HG02610 (cell line): Measurements from ENCODE around the gene ATAD1.
"Not testable (repeated sequence)": the region's sequence is repeated elsewhere in the genome, so short reads cannot be mapped to it uniquely, and the experiment has no call there.

Experiments
- ATAC-seq: cut with Tn5 transposase; IDR thresholded peaks from one replicate; pipeline ENCODE4 v1.9.1; 2021; ENCODE audit warnings: mild to moderate bottlenecking, moderate library complexity; ENCODE audit not compliant: unreplicated experiment

Gene ATAD1

DNA sequence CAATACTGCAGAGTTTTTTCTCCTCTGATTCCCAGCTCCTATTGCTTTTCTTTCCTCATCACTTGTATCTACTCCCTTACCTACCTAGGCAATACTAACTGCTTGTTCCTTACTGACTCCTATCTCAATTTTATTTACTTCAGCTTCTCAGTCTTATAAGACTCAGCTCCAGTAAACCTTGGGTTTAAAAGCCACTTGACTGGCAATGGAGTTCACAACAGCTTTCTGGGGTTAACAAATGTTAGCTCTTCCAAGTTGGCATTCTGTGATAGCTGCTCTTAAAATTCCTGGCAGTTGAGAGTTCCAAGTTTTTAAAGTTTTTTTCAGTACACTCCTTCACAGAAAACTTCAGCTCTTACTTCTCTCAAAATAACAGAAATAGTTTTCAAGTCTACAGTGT, 14.2 kb downstream of the ATAD1 start:
- ATAC-seq, result no peak

DNA sequence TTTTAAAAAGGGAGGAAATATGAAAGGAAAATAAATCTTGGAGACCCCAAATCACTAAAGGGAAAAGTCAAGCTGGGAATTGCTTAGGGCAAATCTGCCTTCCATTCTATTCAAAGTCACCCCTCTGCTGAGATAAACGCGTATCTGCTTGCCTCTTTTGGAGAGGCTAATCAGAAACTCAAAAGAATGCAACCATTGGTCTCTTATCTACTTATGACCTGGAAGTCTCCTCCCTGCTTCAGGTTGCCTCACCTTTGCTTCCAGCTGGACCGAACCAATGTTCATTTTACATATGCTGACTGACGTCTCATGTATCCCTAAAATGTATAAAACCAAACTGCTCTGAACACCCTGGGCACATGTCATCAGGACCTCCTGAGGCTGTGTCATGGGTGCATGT, 14.7 kb downstream of the ATAD1 start:
- no peak for ATAC-seq

- not testable (repeated sequence) for ATAC-seq
Observed at GRCh38 chr10:87801813-87802435, 16.1 kb downstream of the ATAD1 start.

DNA sequence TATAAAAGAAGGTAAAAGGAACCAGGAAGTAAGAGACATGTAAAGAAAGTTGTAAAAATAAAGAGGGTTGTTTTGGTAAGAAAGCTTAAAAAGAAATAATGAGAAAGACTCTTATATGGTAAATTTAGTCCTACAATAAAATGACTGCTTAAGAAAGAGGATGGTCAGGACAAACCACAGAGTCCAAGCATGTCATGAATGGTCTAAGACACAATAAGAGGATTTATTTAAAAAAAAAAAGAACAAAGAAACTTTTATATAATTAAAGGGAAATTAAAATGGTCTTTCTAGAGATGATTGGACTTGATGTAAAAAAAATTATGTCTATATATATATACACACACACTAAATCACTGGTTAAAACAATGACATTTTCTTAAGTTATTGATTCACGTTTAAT, 18.2 kb downstream of the ATAD1 start:
- no peak for ATAC-seq

DNA sequence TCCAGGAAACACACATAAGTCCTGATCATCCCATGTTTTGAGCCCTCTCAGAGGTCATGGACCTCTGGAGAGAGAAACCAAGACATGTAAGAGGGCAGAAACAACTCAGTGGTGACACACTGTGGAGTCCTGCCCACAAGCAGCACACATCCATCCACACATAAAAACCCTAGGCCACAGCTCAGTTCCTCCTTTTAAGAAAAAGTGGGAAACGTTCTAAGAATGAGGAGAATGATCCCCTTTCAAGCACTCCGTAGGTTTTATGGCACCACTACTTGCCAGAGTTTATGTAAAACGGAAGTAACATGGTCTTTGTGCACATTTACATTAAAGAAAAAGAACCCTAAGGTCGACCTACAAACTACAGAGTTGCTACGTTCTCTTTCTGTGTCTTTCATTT, 19.9 kb downstream of the ATAD1 start:
- no peak for ATAC-seq

GRCh38 chr10:87794285-87794684, 23.7 kb downstream of the ATAD1 start:
- peak; percentile 74 for ATAC-seq

DNA sequence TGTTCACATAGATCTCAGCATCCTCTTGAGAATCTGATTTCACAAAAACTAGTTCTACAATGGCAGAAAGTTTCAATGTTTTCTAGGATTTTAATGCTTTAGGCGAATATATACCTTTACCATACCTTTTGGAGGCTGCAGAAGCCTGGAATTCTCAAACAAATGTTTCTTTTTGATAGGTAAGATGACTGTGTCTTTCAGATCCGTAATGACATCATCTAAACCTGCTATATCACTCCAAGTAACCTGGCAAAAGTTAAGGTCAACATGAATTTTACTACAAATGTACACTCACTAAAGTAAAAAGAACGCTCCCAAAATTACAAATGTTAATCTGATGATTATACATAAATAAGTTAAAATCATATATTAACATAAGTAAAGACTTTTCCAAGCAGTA, 27.8 kb downstream of the ATAD1 start:
- no peak for ATAC-seq

DNA sequence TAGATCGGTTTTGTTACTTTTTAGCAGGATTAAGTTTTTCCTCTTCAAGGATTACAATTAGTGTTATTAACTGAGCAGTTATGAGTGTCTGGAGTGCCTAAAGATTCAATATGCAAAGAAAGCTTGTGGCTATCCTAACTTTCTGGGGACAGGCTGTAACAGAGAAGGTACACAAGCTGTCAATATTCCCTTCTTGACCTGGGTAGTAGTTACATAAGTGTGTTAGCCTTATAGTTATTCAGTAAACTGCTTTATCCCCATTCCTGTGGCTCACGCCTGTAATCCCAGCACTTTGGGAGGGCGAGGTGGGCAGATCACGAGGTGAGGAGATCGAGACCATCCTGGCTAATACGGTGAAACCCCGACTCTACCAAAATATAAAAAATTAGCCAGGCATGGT, 31.6 kb downstream of the ATAD1 start:
- ATAC-seq, result no peak

DNA sequence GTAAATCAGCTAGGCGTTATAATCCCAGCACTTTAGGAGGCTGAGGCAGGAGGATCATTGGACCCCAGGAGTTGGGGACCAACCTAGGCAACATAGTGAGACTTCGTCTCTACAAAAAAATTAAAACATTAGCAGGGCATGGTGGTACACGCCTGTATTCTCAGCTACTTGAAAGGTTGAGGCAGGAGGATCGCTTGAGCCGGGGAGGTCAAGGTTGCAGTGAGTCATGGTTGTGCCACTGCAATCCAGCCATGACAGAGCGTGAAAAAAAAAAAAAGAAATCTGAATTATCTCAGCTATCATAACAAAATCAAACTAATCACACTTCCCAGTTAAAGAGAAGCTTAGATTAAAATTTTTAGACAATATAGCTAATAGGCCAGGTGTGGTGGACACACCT, 35.3 kb downstream of the ATAD1 start:
- ATAC-seq, result no peak

DNA sequence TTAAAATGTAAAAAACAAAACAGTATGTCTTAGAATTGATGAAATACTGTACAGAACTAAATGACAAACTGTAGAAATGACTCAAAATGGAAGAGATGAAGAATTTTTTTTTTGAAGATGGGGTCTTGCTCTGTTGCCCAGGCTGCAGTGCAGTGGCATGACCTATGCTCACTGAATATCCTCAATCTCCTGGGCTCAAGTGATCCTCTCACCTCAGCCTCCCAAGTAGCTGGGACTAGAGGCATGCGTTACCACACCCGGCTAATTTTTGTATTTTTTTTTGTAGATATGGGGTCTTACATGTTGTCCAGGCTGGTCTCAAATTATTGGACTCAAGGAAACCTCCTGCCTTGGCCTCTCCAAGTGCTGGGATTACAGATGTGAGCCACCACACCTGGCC, 36.5 kb downstream of the ATAD1 start:
- no peak for ATAC-seq

DNA sequence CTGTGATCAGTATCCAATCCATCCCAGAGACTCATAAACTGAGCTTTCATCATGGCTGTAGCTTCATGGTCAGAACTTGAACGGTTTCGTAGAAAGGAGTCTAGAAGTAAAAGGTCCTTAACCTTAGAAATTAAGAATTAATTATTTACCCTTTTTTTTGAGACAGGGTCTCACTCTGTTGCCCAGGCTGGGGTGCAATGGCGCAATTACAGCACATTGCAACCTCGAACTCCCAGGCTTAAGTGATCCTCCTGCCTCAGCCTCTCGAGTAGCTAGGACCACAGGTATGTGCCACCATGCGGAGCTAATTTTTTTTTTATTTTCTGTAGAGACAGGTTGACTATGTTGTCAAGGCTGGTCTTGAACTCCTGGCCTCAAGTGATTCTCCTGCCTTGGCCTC, 41.7 kb downstream of the ATAD1 start:
- no peak for ATAC-seq

DNA sequence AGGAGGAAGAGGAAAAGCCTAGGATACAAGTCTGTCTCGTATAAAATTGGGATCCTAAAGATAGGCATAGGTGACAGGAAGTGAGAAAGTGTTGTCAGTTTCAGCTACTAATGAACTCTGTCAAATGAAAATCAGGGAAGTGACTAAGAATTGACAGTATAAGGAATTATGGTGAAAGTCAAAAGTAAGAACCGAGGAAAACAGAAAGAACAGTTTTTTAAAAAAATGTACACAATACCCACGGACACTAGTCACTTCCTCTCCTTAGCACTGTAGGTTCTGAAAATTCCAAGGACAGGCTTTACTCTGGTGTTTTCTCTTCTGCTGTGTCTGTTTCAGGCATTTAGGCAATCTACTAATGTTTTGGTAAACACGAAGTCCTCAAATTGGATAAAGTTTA, 42.3 kb downstream of the ATAD1 start:
- no peak for ATAC-seq

GRCh38 chr10:87771871-87772500, 46.0 kb downstream of the ATAD1 start:
- no peak for ATAC-seq

GRCh38 chr10:87767253-87767652, 50.8 kb downstream of the ATAD1 start:
- no peak for ATAC-seq

DNA sequence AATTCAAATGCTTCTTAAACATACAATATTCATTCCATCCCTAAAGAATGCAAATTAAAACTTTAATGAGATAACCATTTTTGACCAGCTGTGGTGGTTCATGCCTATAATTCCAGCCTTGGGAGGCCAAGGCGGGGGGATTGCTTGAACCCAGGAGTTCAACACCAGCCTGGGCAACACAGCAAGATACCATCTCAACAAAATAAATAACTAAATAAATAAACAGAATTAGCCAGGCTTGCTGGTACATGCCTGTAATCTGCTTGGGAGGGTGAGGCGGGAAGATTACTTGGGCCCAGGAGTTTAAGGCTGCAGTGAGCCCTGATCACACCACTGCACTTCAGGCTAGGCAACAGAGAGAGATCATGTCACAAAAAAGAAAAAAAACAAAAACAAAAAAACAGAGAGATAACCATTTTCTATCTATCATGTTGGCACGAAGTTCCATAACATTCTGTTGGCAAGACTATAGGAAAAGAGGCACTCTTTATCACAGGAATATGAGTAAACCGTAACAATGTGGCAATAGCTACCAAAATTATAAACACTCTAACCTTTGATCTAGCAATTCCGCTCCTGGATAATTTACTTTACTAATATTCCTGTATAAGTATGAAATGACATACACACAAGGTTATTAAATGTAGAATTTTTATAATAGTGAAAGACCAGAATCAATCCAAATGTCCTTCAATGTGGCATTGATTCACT, 52.2 kb downstream of the ATAD1 start:
- no peak for ATAC-seq

- no peak for ATAC-seq
Observed at GRCh38 chr10:87764072-87764934, 53.7 kb downstream of the ATAD1 start.

DNA sequence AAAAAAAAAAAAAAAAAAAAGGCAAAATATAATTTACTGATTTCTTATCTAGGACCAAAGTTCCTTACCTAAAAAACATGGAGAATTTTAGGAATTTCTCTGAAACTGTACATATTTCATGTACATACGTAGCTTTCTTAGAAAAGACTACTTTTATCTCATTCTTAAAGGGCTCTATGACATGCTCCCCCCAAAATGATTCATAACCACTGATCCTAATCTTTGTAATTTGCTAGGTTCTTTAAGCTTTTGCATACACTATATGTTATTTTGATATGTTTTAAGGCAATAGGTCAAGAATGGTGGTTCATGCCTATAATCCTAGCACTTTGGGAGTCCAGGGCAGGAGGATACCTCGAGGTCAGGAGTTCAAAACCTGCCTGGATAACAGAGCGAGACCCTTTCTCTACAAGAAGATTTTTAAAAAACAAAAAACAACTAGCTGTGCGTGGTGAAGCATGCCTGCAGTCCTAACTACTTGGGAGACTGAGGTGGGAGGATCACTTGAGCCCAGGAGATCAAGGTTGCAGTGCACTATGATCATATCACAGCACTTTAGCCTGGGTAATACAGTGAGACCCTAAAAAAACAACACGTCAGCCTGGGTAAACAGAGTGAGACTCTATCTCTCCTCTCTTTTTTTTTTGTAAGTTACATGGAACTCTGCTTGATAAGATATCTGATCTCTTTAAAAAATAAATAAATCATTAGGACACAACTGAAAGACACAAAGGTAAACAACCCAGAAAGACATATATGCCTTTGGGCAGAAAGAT, 54.8 kb downstream of the ATAD1 start:
- no peak for ATAC-seq

DNA sequence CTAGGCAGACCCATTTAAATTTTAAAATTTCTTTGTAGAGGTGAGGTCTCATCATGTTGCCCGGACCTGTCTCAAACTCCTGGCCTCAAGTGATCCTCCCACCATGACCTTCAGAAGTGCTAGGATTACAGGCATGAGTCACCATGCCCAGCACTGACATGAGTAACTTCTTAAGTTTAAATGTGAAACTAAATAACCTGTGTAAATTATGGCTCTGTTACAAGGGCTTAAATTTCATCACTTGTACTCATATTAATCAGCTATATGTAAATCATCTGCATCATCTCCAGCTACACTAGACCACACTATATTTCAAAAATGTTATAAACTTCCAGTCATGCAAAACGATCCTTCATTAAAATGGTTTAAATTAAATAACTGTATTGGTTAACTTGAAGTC, 56.1 kb downstream of the ATAD1 start:
- peak; percentile 91 for ATAC-seq

GRCh38 chr10:87761153-87761552, 56.9 kb downstream of the ATAD1 start:
- no peak for ATAC-seq

DNA sequence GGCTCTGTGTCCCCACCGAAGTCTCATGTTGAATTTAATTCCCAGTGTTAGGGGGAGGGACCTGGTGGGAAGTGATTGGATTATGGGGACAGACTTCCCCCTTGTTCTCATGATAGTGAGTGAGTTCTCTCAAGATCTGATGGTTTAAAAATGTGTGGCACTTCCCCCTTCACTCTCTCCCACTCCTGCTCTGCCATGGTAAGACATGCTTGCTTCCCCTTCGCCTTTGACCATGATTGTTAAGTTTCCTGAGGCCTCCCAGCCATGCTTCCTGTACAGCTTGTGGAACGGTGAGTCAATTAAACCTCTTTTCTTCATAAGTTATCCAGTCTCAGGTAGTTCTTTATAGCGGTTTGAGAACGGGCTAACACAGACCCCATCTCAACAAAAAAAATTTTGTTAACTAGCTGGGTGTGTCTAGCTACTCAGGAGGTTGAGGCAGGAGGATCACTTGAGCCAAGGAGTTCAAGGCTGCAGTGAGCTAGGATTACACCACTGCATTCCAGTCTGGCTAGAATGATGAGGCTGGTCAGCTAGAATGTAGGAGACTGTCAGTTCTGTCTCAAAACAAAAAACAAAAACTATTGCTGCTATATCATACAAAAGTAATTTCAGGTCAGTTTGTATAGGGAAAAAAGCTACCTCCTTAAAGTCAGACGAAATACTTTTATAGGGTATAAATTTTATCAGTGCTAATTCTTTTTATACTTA, 57.7 kb downstream of the ATAD1 start:
- ATAC-seq, result no peak
